Esophagus squamous epithelium (tissue), 4 donors: ENCODE measurements around the gene KDM3B.

Experiments
- POLR2A ChIP-seq, 4 donors: fragments of 450-650 bp; IDR thresholded peaks; one replicate each; pipeline ENCODE4 v1.6.1; 2017; ENCODE audit warnings: antibody characterized with exemption in 4 of 4, mild to moderate bottlenecking in 4 of 4, moderate library complexity in 3 of 4
- TF ChIP-seq, protein P1 (sequence below), 6 experiments: fragments of 450-650 bp in 4 of 6; fragments of 200-600 bp in 2 of 6; sonication (generic) in 2 of 6; IDR thresholded peaks; one replicate each; pipeline ENCODE4 v1.5.1; 2016 to 2019; ENCODE audit warnings: antibody characterized with exemption in 6 of 6, mild to moderate bottlenecking in 4 of 6, moderate library complexity in 4 of 6

DNA sequence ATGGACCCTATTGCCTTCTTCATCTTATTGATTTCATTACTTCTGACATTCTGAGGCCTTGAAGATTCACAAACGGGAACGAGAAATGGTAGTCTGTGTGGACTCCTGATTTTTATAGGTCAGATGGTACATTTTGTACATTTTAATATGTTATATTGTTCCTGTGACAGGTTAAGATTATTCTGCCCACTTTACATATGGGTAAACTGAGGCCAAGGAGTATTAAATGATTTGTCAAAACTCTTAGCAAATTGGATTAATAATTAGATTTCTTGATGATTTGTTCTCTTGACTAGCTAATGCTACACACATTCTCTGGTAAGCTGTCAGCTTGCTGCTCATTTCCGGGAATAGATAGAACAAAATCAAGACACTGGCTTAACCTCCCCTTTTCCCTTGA lies 12.5 kb upstream of the KDM3B start:
- TF ChIP-seq, protein P1, sequence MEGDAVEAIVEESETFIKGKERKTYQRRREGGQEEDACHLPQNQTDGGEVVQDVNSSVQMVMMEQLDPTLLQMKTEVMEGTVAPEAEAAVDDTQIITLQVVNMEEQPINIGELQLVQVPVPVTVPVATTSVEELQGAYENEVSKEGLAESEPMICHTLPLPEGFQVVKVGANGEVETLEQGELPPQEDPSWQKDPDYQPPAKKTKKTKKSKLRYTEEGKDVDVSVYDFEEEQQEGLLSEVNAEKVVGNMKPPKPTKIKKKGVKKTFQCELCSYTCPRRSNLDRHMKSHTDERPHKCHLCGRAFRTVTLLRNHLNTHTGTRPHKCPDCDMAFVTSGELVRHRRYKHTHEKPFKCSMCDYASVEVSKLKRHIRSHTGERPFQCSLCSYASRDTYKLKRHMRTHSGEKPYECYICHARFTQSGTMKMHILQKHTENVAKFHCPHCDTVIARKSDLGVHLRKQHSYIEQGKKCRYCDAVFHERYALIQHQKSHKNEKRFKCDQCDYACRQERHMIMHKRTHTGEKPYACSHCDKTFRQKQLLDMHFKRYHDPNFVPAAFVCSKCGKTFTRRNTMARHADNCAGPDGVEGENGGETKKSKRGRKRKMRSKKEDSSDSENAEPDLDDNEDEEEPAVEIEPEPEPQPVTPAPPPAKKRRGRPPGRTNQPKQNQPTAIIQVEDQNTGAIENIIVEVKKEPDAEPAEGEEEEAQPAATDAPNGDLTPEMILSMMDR (IDR thresholded peaks at IDR 0.05): no peak
- TF ChIP-seq POLR2A (IDR thresholded peaks at IDR 0.05): no peak
